Measurements from ENCODE around the gene WDPCP.
"Not testable (repeated sequence)": the region's sequence is repeated elsewhere in the genome, so short reads cannot be mapped to it uniquely, and the experiment has no call there.

WDPCP gene, protein sequence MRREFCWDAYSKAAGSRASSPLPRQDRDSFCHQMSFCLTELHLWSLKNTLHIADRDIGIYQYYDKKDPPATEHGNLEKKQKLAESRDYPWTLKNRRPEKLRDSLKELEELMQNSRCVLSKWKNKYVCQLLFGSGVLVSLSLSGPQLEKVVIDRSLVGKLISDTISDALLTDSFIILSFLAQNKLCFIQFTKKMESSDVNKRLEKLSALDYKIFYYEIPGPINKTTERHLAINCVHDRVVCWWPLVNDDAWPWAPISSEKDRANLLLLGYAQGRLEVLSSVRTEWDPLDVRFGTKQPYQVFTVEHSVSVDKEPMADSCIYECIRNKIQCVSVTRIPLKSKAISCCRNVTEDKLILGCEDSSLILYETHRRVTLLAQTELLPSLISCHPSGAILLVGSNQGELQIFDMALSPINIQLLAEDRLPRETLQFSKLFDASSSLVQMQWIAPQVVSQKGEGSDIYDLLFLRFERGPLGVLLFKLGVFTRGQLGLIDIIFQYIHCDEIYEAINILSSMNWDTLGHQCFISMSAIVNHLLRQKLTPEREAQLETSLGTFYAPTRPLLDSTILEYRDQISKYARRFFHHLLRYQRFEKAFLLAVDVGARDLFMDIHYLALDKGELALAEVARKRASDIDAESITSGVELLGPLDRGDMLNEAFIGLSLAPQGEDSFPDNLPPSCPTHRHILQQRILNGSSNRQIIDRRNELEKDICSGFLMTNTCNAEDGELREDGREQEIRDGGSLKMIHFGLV

DNA sequence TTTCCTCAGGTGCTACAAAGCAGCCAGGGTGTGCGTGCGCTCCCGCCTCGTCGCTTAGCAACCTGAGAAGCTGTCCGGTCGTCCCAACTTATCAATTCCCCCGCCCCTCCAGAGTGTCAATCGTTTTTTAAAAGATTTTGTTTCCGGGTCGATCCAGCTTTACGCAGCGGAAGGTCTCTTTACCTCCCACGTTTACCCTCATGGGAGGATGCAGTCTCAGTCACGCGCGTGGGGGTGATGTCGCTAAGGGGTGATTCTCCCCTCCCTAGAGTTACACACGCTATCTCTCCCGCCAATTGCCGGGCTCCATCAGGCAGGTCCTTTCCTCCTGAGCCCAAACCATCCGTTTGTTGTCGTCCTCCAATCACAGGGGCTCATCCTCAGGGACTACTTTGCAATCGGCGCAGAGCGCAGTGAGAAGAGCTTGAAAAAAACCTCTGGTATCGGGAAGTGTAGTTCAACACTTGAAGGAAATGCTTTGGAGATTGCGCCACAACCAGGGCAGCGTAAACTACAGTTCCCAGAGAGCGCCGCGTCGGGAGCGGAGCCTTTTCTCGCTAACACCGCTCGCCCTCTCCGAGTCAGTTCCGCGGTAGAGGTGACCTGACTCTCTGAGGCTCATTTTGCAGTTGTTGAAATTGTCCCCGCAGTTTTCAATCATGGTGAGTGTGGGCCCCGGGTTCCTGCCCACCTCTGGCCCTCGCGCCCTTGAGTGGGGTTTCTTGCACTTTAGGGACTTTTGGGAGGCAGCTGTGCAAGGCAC lies at the start of gene WDPCP, which contains the start of gene MDH1:
Gene WDPCP, minus strand, starts transcription at position 93 of the 763 bp plus-strand sequence. CDS start 206 bp downstream, outside the sequence.
Gene MDH1, plus strand, starts transcription at position 579 of the 763 bp plus-strand sequence. Its CDS starts 81 bp downstream, at position 660.
- peaks cover 12% of the 10 kb centered on the region for H3K36me3 ChIP-seq (ENCODE audit: control insufficient read depth, insufficient read depth, low read length, severe bottlenecking)
- no peaks in the 10 kb centered on the region for H3K9me3 ChIP-seq (ENCODE audit: control insufficient read depth, low read length)
- peak within 1 kb of the TSS; percentile 97 for H3K9ac ChIP-seq (ENCODE audit: low read length)
- no peaks in the 10 kb centered on the region for H3K27me3 ChIP-seq (replicated peaks; ENCODE audit: control insufficient read depth, insufficient read depth, low read length)
- H3K4me1 ChIP-seq (ENCODE audit: control insufficient read depth, insufficient read depth, low read length), result peaks cover 29% of the 10 kb centered on the region
- DNase-seq (ENCODE audit: low read depth), result peak; percentile 99
- peak within 1 kb of the TSS; percentile 98 for H3K4me3 ChIP-seq (ENCODE audit: low read length)

DNA sequence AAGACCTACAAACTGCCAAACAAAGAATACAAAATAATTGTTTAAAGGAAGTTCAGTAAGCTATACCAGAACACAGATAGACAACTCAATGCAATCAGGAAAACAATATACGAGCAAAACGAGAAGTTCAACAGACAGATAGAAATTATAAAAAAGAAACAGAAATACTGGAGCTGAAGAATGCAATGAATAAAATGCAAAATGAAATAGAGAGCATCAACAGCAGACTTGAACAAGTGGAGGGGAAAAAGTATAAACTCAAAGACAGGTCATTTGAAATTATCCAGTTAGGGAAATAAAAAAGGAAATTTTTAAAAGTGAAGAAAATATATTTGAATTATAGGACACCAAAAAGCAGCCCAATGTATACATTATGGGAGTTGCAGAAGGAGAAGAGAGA lies 44.1 kb upstream of the WDPCP start:
- H3K36me3 ChIP-seq (ENCODE audit: control insufficient read depth, insufficient read depth, low read length, severe bottlenecking), result no peaks in the 10 kb centered on the region
- DNase-seq (ENCODE audit: low read depth), result no peak
- no peak overlapping the region for H3K9ac ChIP-seq (ENCODE audit: low read length)
- H3K9me3 ChIP-seq (ENCODE audit: control insufficient read depth, low read length), result peaks cover 34% of the 10 kb centered on the region
- no peaks in the 10 kb centered on the region for H3K4me1 ChIP-seq (ENCODE audit: control insufficient read depth, insufficient read depth, low read length)
- no peaks in the 10 kb centered on the region for H3K27me3 ChIP-seq (replicated peaks; ENCODE audit: control insufficient read depth, insufficient read depth, low read length)
- H3K4me3 ChIP-seq (ENCODE audit: low read length), result no peak overlapping the region

DNA sequence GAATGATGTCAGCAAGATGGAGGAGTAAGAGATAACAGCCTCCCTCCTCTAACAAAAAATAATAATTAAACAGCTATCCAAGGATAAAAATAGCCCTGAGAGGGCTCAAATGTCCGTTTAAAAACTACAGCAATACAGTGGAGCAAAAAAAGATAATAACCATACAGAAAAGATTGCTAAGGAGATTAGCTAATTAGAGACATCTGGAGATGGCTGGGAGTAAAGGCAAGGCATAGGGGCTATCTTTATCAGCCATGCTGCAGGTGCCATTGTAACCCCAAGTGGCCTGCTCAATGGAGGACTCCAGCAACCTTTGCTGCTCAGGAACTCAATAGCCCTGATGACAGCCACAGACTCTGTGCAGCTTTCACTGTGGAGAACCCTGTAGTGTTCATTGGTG lies 43.2 kb upstream of the WDPCP start:
- H3K36me3 ChIP-seq (ENCODE audit: control insufficient read depth, insufficient read depth, low read length, severe bottlenecking), result no peaks in the 10 kb centered on the region
- H3K4me3 ChIP-seq (ENCODE audit: low read length), result no peak overlapping the region
- H3K27me3 ChIP-seq (replicated peaks; ENCODE audit: control insufficient read depth, insufficient read depth, low read length), result no peaks in the 10 kb centered on the region
- no peak for DNase-seq (ENCODE audit: low read depth)
- peaks cover 31% of the 10 kb centered on the region for H3K9me3 ChIP-seq (ENCODE audit: control insufficient read depth, low read length)
- no peaks in the 10 kb centered on the region for H3K4me1 ChIP-seq (ENCODE audit: control insufficient read depth, insufficient read depth, low read length)
- H3K9ac ChIP-seq (ENCODE audit: low read length), result no peak overlapping the region

DNA sequence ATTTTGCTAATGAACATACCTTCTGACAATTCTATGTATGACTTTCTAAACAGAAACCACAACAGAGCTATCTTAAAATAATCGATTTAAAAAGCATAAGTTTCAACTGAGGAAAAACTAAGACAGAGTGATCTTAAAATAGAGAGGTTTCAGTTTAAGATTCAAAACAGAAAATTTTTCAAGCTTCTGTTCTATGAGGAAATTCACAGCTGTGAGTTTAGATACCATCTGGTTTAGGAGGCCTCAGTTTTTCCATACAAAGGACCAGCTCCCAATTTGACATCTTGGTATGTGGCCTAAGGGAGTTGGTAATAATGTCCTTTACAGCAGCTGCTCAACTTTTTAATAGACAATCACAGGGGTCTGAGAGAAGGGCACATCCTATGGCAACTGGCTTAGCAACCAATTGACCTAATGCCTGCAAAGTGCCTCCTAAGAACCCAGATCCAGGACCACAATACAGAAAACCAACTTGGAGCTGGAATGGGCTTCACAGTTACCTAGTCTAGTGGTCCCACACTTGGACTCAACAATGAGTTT lies 40.2 kb upstream of the WDPCP start:
- no peaks in the 10 kb centered on the region for H3K27me3 ChIP-seq (replicated peaks; ENCODE audit: control insufficient read depth, insufficient read depth, low read length)
- H3K4me3 ChIP-seq (ENCODE audit: low read length), result no peak overlapping the region
- no peaks in the 10 kb centered on the region for H3K36me3 ChIP-seq (ENCODE audit: control insufficient read depth, insufficient read depth, low read length, severe bottlenecking)
- DNase-seq (ENCODE audit: low read depth), result no peak
- no peaks in the 10 kb centered on the region for H3K4me1 ChIP-seq (ENCODE audit: control insufficient read depth, insufficient read depth, low read length)
- peaks cover 8% of the 10 kb centered on the region for H3K9me3 ChIP-seq (ENCODE audit: control insufficient read depth, low read length)
- no peak overlapping the region for H3K9ac ChIP-seq (ENCODE audit: low read length)

DNA sequence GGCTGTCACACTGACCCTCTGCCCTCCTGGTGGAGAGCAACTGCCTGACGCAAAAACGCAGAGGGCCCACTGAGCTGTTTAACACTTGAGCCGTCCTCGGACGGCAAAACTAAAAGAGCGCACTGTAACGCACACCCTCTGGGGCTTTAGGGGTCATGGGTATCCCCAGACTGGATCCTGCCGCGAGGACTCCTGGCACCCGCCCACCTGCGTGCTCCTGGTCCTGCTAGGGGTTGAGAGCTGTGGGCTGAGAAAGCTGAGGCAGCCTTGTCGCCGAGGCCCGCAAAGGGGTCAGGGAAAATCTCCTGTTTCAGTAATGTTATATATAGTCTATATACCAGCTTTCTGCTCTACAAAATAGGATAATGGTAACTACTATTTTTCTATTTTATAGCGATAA lies 39.6 kb upstream of the WDPCP start:
- H3K9me3 ChIP-seq (ENCODE audit: control insufficient read depth, low read length), result peaks cover 7% of the 10 kb centered on the region
- H3K36me3 ChIP-seq (ENCODE audit: control insufficient read depth, insufficient read depth, low read length, severe bottlenecking), result no peaks in the 10 kb centered on the region
- no peaks in the 10 kb centered on the region for H3K27me3 ChIP-seq (replicated peaks; ENCODE audit: control insufficient read depth, insufficient read depth, low read length)
- no peak overlapping the region for H3K4me3 ChIP-seq (ENCODE audit: low read length)
- DNase-seq (ENCODE audit: low read depth), result no peak
- no peaks in the 10 kb centered on the region for H3K4me1 ChIP-seq (ENCODE audit: control insufficient read depth, insufficient read depth, low read length)
- no peak overlapping the region for H3K9ac ChIP-seq (ENCODE audit: low read length)

DNA sequence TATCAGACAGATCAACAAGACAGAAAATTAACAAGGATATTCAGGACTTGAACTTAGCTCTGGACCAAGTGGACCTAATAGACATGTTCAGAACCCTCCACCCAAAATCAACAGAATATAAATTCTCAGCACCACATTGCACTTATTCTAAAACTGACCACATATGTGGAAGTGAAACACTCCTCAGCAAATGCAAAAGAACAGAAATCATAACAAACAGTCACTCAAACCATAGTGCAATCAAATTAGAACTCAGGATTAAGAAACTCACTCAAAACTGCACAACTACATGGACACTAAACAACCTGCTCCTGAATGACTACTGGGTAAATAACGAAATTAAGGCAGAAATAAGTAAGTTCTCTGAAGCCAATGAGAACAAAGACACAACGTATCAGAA lies 35.5 kb upstream of the WDPCP start:
- H3K9me3 ChIP-seq (ENCODE audit: control insufficient read depth, low read length); H3K4me1 ChIP-seq (ENCODE audit: control insufficient read depth, insufficient read depth, low read length); H3K36me3 ChIP-seq (ENCODE audit: control insufficient read depth, insufficient read depth, low read length, severe bottlenecking); H3K9ac ChIP-seq (ENCODE audit: low read length); DNase-seq (ENCODE audit: low read depth); H3K27me3 ChIP-seq (replicated peaks; ENCODE audit: control insufficient read depth, insufficient read depth, low read length); H3K4me3 ChIP-seq (ENCODE audit: low read length): not testable (repeated sequence)

DNA sequence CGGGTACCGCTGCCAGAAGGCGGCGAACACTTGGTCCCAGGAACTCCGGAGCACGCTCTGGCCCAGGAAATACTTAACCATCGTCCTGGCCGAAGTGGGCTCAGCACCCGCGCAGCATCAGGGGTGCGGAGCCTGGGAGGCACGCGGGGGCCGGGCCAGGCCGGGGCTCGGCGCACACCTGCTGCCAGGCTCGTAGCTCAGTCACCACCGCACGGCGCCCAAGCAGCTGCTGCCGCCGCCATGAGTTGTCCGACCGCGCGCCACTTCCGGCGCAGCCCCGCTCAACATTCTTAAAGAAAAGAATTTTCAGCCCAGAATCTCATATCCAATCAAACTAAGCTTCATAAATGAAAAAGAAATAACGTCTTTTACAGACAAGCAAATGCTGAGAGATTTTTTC lies 34.5 kb upstream of the WDPCP start:
- no peak overlapping the region for H3K9ac ChIP-seq (ENCODE audit: low read length)
- no peak for DNase-seq (ENCODE audit: low read depth)
- no peaks in the 10 kb centered on the region for H3K4me1 ChIP-seq (ENCODE audit: control insufficient read depth, insufficient read depth, low read length)
- no peaks in the 10 kb centered on the region for H3K36me3 ChIP-seq (ENCODE audit: control insufficient read depth, insufficient read depth, low read length, severe bottlenecking)
- no peaks in the 10 kb centered on the region for H3K9me3 ChIP-seq (ENCODE audit: control insufficient read depth, low read length)
- H3K27me3 ChIP-seq (replicated peaks; ENCODE audit: control insufficient read depth, insufficient read depth, low read length), result no peaks in the 10 kb centered on the region
- no peak overlapping the region for H3K4me3 ChIP-seq (ENCODE audit: low read length)

DNA sequence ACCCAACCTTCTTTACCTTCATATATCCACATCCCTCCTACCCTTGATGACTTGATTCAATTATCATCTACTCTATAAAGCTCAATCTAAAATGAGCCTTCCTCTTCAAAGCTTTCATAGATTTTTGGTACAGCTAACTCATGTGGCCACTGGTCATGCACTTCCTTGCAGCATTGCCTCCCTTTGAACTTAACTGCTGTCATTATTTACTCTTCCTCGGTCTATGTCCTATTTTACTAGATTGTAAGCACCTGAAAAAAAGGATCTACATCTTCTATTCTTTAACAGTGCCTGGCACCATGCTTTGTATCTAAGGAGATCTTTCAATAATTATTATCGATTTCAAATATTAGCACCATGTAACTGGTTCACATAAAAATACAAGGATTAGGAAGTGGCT lies 31.1 kb upstream of the WDPCP start:
- Histone ChIP-seq H3K4me3 (ENCODE audit: low read length) (no peak overlapping the region), H3K4me1 (ENCODE audit: control insufficient read depth, insufficient read depth, low read length) (peaks cover 3% of the 10 kb centered on the region), H3K9me3 (ENCODE audit: control insufficient read depth, low read length) (no peaks in the 10 kb centered on the region), H3K9ac (ENCODE audit: low read length) (no peak overlapping the region), H3K27me3 (replicated peaks; ENCODE audit: control insufficient read depth, insufficient read depth, low read length) (no peaks in the 10 kb centered on the region), H3K36me3 (ENCODE audit: control insufficient read depth, insufficient read depth, low read length, severe bottlenecking) (no peaks in the 10 kb centered on the region)
- no peak for DNase-seq (ENCODE audit: low read depth)

DNA sequence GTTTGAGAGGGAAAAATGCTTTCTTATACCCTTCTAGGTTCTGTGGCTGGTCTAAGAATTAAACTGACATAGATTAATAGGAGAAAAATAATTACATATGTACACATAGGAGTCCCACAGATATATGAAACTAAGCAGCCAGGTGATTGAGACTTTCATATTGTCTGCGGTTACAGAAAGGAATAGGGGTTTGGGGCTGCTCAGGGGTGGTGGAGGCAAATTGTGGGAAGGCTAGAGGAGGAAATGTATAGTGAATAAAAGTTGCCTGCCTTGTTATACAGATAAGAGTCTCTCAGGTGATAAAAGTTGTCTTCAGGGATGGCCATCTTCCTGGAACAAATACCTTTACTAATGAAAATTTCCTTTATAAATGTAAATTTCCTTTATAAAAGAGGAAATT lies 29.1 kb upstream of the WDPCP start:
- H3K4me1 ChIP-seq (ENCODE audit: control insufficient read depth, insufficient read depth, low read length), result peaks cover 14% of the 10 kb centered on the region
- no peaks in the 10 kb centered on the region for H3K36me3 ChIP-seq (ENCODE audit: control insufficient read depth, insufficient read depth, low read length, severe bottlenecking)
- no peaks in the 10 kb centered on the region for H3K27me3 ChIP-seq (replicated peaks; ENCODE audit: control insufficient read depth, insufficient read depth, low read length)
- DNase-seq (ENCODE audit: low read depth), result no peak
- no peak overlapping the region for H3K4me3 ChIP-seq (ENCODE audit: low read length)
- H3K9me3 ChIP-seq (ENCODE audit: control insufficient read depth, low read length), result no peaks in the 10 kb centered on the region
- H3K9ac ChIP-seq (ENCODE audit: low read length), result no peak overlapping the region

DNA sequence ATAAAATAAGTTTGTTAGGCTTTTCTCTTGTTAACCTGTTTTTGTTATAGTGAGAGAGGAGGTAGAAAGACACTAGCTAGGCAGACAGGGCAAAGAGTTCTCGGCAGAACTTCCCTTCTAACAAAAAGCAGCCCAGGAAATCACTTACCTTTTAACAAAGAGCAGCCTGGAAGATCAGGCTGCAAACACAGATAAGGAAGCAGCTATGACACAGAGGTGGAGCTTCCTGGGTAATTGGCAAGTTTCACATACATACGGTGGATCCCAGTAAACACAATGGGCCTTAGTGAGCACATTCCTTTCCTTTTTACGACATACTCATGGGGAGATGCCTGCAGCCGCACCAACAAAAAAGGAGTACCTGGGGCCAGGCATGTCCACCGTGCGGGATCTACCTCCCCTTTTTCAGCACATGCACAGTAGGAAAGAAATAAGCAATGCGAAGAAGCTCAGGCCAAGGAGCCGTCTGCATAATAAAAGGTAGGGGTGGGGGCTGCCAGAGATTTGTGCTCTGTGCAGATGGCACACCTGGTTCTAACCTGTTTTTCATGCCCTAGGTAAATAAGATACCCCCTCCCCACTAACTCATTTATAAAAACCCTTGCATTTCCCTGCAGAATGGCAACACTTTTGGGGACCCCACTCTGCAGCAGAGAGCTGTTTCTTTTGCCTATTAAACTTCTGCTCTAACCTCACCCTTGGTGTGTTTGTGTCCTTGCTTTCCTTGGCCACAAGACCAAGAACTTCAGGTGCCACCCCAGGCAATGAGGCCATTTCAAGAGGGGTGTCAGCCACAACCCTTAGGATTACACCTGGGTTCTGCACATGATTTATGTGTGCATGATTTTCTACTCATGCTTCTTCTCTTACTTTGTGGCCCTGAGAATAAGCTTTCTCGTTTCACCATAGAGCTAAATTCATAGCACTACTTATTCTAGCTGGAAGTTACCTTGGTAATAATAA lies 27.0 kb upstream of the WDPCP start:
- Histone ChIP-seq H3K36me3 (ENCODE audit: control insufficient read depth, insufficient read depth, low read length, severe bottlenecking) (no peaks in the 10 kb centered on the region), H3K27me3 (replicated peaks; ENCODE audit: control insufficient read depth, insufficient read depth, low read length) (no peaks in the 10 kb centered on the region), H3K9ac (ENCODE audit: low read length) (no peak overlapping the region), H3K4me1 (ENCODE audit: control insufficient read depth, insufficient read depth, low read length) (peaks cover 14% of the 10 kb centered on the region), H3K9me3 (ENCODE audit: control insufficient read depth, low read length) (no peaks in the 10 kb centered on the region), H3K4me3 (ENCODE audit: low read length) (no peak overlapping the region)
- DNase-seq (ENCODE audit: low read depth), result no peak

All from adipocyte (in vitro differentiated cells).